Measurements from ENCODE around the gene CREB3. TPM values are rescaled to one million over a fixed set of nuclear protein-coding genes. Genes with fewer than 3 reads are reported as not detected.

Gene CREB3
- total RNA-seq, 1 experiment from 2014 or later: 29.1 TPM

DNA sequence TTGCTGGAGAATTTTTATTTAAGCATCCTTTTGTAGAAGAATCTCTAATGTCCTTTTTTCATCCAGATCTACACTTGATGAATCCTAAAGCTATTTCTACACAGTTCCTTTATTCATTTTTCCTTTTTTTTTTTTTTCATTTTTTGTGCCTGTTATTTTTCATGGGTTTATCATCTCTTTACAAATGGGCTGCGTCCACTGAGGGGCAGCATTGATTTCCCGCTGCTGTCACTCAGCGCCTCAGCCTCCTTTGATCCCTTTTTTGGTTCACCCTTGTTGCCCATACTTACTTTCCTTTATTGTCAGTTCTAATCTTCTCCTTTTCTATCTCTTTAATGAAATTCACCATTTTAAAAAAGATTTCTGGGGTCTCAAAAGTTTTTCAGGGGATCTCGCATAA, 27.3 kb downstream of the CREB3 start:
- H3K4me1 ChIP-seq (ENCODE audit: insufficient read depth, low read length, poor library complexity, severe bottlenecking): peaks cover 13% of the 10 kb centered on the region

GRCh38 chr9:35760651-35761050, 28.2 kb downstream of the CREB3 start:
- Histone ChIP-seq H3K27ac (ENCODE audit: low read depth, low read length, poor library complexity, severe bottlenecking) (no peak overlapping the region), H3K4me3 (ENCODE audit: low read depth, low read length, poor library complexity, severe bottlenecking) (no peak overlapping the region), H3K36me3 (ENCODE audit: insufficient read depth, low read length, poor library complexity, severe bottlenecking) (no peaks in the 10 kb centered on the region), H3K4me1 (ENCODE audit: insufficient read depth, low read length, poor library complexity, severe bottlenecking) (peaks cover 13% of the 10 kb centered on the region), H3K9me3 (ENCODE audit: low read depth, low read length, poor library complexity, severe bottlenecking) (no peaks in the 10 kb centered on the region), H3K27me3 (replicated peaks; ENCODE audit: insufficient read depth, low read depth, low read length, poor library complexity) (no peaks in the 10 kb centered on the region)
- TF ChIP-seq, protein P1, sequence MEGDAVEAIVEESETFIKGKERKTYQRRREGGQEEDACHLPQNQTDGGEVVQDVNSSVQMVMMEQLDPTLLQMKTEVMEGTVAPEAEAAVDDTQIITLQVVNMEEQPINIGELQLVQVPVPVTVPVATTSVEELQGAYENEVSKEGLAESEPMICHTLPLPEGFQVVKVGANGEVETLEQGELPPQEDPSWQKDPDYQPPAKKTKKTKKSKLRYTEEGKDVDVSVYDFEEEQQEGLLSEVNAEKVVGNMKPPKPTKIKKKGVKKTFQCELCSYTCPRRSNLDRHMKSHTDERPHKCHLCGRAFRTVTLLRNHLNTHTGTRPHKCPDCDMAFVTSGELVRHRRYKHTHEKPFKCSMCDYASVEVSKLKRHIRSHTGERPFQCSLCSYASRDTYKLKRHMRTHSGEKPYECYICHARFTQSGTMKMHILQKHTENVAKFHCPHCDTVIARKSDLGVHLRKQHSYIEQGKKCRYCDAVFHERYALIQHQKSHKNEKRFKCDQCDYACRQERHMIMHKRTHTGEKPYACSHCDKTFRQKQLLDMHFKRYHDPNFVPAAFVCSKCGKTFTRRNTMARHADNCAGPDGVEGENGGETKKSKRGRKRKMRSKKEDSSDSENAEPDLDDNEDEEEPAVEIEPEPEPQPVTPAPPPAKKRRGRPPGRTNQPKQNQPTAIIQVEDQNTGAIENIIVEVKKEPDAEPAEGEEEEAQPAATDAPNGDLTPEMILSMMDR (conservative IDR thresholded peaks at IDR 0.05; ENCODE audit: low read depth, low read length): no peak
- TF ChIP-seq EZH2 (IDR thresholded peaks at IDR 0.05; ENCODE audit: borderline replicate concordance, low read depth, low read length, poor library complexity, severe bottlenecking): no peak
- intact Hi-C loops (cut with micrococcal nuclease; ENCODE audit: unreplicated experiment): no loop called here
- ChIA-PET POLR2A (ENCODE audit: low non-redundant PET) (no interaction called here), CTCF (no interaction called here)
- BruUV-seq (replicated peaks): no TSS peak
- no peak for DNase-seq (ENCODE audit: low spot score)

More for the DNA sequence above, 27.3 kb downstream of the CREB3 start:
- TF ChIP-seq EZH2 (IDR thresholded peaks at IDR 0.05; ENCODE audit: borderline replicate concordance, low read depth, low read length, poor library complexity, severe bottlenecking): no peak
- TF ChIP-seq, protein P1 (conservative IDR thresholded peaks at IDR 0.05; ENCODE audit: low read depth, low read length): no peak
- H3K27me3 ChIP-seq (replicated peaks; ENCODE audit: insufficient read depth, low read depth, low read length, poor library complexity): no peaks in the 10 kb centered on the region
- no peak overlapping the region for H3K27ac ChIP-seq (ENCODE audit: low read depth, low read length, poor library complexity, severe bottlenecking)
- no peaks in the 10 kb centered on the region for H3K36me3 ChIP-seq (ENCODE audit: insufficient read depth, low read length, poor library complexity, severe bottlenecking)
- DNase-seq (ENCODE audit: low spot score): no peak
- BruUV-seq (replicated peaks): no TSS peak
- no peak overlapping the region for H3K4me3 ChIP-seq (ENCODE audit: low read depth, low read length, poor library complexity, severe bottlenecking)
- ChIA-PET CTCF (no interaction called here), POLR2A (ENCODE audit: low non-redundant PET) (interaction anchor here (0.6 to 0.7 kb wide), 2 partner anchors 45 to 68 kb away, joined by 7 to 16 read pairs; no protein-coding TSS in a partner anchor)
- no peaks in the 10 kb centered on the region for H3K9me3 ChIP-seq (ENCODE audit: low read depth, low read length, poor library complexity, severe bottlenecking)
- intact Hi-C loops (cut with micrococcal nuclease; ENCODE audit: unreplicated experiment): loop anchor here (5.0 kb wide), 2 partner anchors 33 to 53 kb away; partner anchors contain the start of genes NPR2 and SPAG8

- Histone ChIP-seq H3K9me3 (ENCODE audit: low read depth, low read length, poor library complexity, severe bottlenecking) (no peaks in the 10 kb centered on the region), H3K27me3 (replicated peaks; ENCODE audit: insufficient read depth, low read depth, low read length, poor library complexity) (no peaks in the 10 kb centered on the region), H3K36me3 (ENCODE audit: insufficient read depth, low read length, poor library complexity, severe bottlenecking) (no peaks in the 10 kb centered on the region), H3K4me1 (ENCODE audit: insufficient read depth, low read length, poor library complexity, severe bottlenecking) (peaks cover 5% of the 10 kb centered on the region), H3K4me3 (ENCODE audit: low read depth, low read length, poor library complexity, severe bottlenecking) (no peak overlapping the region), H3K27ac (ENCODE audit: low read depth, low read length, poor library complexity, severe bottlenecking) (no peak overlapping the region)
- intact Hi-C loops (cut with micrococcal nuclease; ENCODE audit: unreplicated experiment): no loop called here
- BruUV-seq (replicated peaks): no TSS peak
- POLR2A ChIA-PET (ENCODE audit: low non-redundant PET): interaction anchor here (0.6 to 0.7 kb wide), 2 partner anchors 15 to 27 kb away, joined by 3 to 8 read pairs; no protein-coding TSS in a partner anchor
- no peak for DNase-seq (ENCODE audit: low spot score)
- CTCF ChIA-PET: no interaction called here
- no peak for TF ChIP-seq EZH2 (IDR thresholded peaks at IDR 0.05; ENCODE audit: borderline replicate concordance, low read depth, low read length, poor library complexity, severe bottlenecking)
- TF ChIP-seq, protein P1 (conservative IDR thresholded peaks at IDR 0.05; ENCODE audit: low read depth, low read length): no peak
Observed at GRCh38 chr9:35763181-35763580, 30.7 kb downstream of the CREB3 start.
